Measurements from ENCODE around the gene DOCK4.
"Not testable (repeated sequence)": the region's sequence is repeated elsewhere in the genome, so short reads cannot be mapped to it uniquely, and the experiment has no call there.

DOCK4 gene

DNA sequence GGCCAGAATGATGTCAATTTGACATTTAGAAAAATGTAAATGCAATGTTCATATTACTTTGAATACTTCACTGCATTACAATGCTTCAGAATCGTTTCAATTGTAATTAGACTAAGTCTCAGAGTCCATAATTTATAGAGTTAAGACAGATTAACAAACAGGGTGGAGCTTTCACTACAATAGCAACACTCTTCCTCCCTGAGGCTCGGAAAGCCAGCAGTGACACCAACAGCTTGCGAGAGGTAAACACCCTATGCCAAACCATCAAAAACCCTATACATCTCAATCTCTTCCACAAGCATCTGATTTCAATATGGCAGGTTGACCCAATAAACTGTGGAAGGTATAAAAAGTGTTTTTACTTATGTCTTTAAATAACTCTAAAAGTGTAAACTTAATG lies 72.2 kb downstream of the DOCK4 start:
- no peak for DNase-seq (ENCODE audit: extremely low spot score)
- ChIA-PET CTCF (no interaction called here), POLR2A (interaction anchor here (0.8 kb wide), 1 partner anchor 18 kb away, joined by 3 read pairs; no protein-coding TSS in a partner anchor)
- TF ChIP-seq FOXK2 (IDR thresholded peaks at IDR 0.05): no peak
- TF ChIP-seq, protein P1, sequence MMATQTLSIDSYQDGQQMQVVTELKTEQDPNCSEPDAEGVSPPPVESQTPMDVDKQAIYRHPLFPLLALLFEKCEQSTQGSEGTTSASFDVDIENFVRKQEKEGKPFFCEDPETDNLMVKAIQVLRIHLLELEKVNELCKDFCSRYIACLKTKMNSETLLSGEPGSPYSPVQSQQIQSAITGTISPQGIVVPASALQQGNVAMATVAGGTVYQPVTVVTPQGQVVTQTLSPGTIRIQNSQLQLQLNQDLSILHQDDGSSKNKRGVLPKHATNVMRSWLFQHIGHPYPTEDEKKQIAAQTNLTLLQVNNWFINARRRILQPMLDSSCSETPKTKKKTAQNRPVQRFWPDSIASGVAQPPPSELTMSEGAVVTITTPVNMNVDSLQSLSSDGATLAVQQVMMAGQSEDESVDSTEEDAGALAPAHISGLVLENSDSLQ (IDR thresholded peaks at IDR 0.05): 0 out of 2 replicates have a peak, but pooled peaks have one; percentile 22
- TF ChIP-seq BHLHE40 (IDR thresholded peaks at IDR 0.05; ENCODE audit: borderline replicate concordance): no peak
- no peak for TF ChIP-seq SP1 (IDR thresholded peaks at IDR 0.05)
- TF ChIP-seq SUZ12 (IDR thresholded peaks at IDR 0.05): no peak

DNA sequence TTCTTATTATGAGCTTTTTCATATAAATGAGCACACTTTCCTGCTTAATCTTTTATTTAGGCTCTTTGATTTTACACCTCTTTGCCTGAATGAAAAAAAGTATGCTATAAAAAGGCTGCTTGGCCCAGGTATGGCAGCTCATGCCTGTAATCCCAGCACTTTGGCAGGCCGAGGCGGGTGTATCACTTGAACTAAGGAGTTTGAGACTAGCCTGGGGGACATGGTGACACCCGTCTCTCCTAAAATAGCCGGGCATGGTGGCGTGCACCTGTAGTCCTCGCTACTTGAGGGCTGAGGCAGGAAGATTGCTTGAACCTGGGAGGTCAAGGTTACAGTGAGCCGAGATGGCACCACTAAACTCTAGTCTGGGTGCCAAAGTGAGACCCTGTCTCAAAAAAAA lies 72.9 kb downstream of the DOCK4 start:
- DNase-seq (ENCODE audit: extremely low spot score): no peak
- POLR2A ChIA-PET: no interaction called here
- no peak for TF ChIP-seq FOXM1 (IDR thresholded peaks at IDR 0.05; ENCODE audit: borderline replicate concordance)
- TF ChIP-seq LEF1 (IDR thresholded peaks at IDR 0.05; ENCODE audit: borderline replicate concordance): no peak
- no peak for TF ChIP-seq FOXA1 (IDR thresholded peaks at IDR 0.05)
- TF ChIP-seq CTBP1 (IDR thresholded peaks at IDR 0.05; ENCODE audit: borderline replicate concordance): no peak
- TF ChIP-seq TARDBP (IDR thresholded peaks at IDR 0.05): no peak
- CTCF ChIA-PET: no interaction called here

DNA sequence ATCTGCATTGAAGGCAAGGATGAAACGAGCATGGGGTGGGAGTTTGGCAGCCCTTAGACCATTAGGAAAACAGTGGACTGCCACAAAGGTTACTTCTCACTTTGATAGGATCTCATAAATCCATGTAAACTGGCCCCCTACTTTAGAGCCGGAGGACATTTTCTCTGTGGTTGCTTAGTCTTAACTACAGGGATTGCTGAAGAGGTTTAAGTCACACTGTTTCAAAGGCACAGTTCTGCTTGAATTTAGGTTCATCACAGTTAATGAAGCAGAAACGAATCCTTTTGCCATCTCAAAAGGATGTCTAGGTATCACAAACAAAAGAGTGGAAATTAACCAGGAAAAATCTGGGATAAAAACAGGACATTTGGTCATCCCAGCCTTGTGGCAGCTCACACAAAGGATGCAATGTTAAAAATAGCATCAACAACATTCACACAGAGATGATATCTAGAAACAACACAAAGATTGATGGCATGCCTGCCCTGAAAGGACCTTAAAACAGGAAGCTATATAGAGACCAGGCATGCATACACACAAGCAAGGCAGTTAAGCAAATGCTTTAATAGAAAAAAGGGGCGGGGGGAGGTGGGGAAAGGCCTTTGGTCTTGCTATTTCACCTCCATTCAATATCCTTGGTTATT lies 74.0 kb downstream of the DOCK4 start:
- ChIA-PET POLR2A (no interaction called here), CTCF (no interaction called here)
- TF ChIP-seq BHLHE40 (IDR thresholded peaks at IDR 0.05; ENCODE audit: borderline replicate concordance) (no peak), LEF1 (IDR thresholded peaks at IDR 0.05; ENCODE audit: borderline replicate concordance) (no peak), TARDBP (IDR thresholded peaks at IDR 0.05) (no peak), ARNT (IDR thresholded peaks at IDR 0.05) (no peak), ELF4 (IDR thresholded peaks at IDR 0.05) (no peak), FOXM1 (IDR thresholded peaks at IDR 0.05; ENCODE audit: borderline replicate concordance) (no peak), NFRKB (IDR thresholded peaks at IDR 0.05) (no peak), ZNF384 (IDR thresholded peaks at IDR 0.05) (no peak), SP1 (IDR thresholded peaks at IDR 0.05) (no peak), L3MBTL2 (conservative IDR thresholded peaks at IDR 0.05) (no peak), CTBP1 (IDR thresholded peaks at IDR 0.05; ENCODE audit: borderline replicate concordance) (peak; percentile 36; the same call in 1 of the 2 replicates)
- TF ChIP-seq, protein P1 (IDR thresholded peaks at IDR 0.05): peak; percentile 26; the same call in 1 of the 2 replicates
- no peak for DNase-seq (ENCODE audit: extremely low spot score)

DNA sequence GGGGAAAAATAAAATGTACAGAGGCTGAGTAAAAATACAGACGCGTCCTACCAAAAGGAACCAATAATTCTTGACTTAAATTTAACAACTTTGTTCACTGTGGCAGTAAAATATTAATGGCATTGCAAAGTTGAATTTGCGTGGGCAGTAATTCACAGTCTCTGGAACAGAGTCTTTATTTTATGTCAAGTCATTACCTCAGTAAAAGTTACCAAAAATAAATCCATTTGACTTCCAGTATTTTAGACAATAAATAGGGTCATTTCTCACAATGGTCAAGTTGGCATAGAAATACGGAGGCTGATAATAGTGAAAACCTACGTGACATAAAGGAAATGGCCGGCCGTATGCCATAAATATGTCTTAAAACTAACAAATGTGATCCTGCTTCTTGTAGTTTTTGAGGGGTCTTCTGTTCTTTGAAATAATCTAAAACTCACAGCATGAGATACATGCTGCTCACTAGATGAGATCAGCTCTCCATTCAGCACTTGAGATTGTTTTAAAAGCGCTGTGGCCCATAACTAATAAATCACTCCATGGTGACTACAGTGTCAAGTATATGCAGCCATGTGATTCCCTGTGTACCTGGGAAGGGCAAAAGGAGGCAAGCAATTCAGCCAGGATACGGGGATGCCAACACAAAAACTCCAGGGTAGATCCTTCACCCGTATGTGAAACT lies 75.3 kb downstream of the DOCK4 start:
- ChIA-PET POLR2A (interaction anchor here (1.0 kb wide), 1 partner anchor 76 kb away, joined by 4 read pairs; the partner anchor contains the start of genes DOCK4 and ZNF277), CTCF (no interaction called here)
- DNase-seq (ENCODE audit: extremely low spot score): peak; percentile 33
- no peak for TF ChIP-seq SP1 (IDR thresholded peaks at IDR 0.05)
- TF ChIP-seq L3MBTL2 (conservative IDR thresholded peaks at IDR 0.05): 0 out of 2 replicates have a peak, but pooled peaks have one; percentile 12
- peak; percentile 90 for TF ChIP-seq CTBP1 (IDR thresholded peaks at IDR 0.05; ENCODE audit: borderline replicate concordance)
- TF ChIP-seq, protein P1 (IDR thresholded peaks at IDR 0.05): peak; percentile 96
- peak; percentile 58; the same call in 1 of the 2 replicates for TF ChIP-seq ARNT (IDR thresholded peaks at IDR 0.05)
- 0 out of 2 replicates have a peak, but pooled peaks have one; percentile 22 for TF ChIP-seq LEF1 (IDR thresholded peaks at IDR 0.05; ENCODE audit: borderline replicate concordance)

DNA sequence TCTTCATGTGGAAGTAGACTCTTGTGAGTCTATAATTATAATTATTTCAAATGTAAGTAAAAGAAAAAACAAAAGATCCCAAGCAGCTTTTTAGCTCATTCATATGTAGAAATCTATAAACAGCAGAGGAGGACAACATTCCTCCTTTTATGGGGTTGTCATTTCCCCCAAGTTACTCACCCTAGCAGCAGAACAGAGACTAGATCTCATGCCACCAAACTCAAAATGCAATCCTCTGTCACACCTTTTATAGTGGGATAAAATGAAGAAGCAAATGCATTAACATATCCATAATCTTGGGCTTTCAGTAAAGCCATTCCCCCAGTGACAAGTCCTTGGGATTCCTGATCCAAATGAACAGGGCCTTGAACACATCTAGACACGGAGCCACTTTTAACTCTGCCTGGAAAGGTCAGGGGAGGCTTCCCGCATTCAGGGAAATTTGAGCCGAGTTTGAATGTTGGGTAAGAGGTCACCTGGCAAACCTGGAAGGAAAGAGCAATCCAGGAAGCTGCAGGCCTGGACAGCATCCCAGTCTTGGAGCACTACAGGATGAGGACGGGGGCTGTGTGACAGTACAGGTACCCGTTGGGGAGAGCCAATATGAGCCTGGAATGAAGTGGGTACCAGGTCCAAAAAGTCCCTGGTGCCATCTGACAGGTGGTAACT lies 76.4 kb downstream of the DOCK4 start:
- no peak for DNase-seq (ENCODE audit: extremely low spot score)
- ChIA-PET POLR2A (no interaction called here), CTCF (no interaction called here)
- TF ChIP-seq HDGF (IDR thresholded peaks at IDR 0.05; ENCODE audit: borderline replicate concordance): no peak
- TF ChIP-seq CTBP1 (IDR thresholded peaks at IDR 0.05; ENCODE audit: borderline replicate concordance): no peak
- TF ChIP-seq FOXA1 (IDR thresholded peaks at IDR 0.05): no peak
- TF ChIP-seq LEF1 (IDR thresholded peaks at IDR 0.05; ENCODE audit: borderline replicate concordance): no peak
- no peak for TF ChIP-seq ARNT (IDR thresholded peaks at IDR 0.05)
- no peak for TF ChIP-seq NFRKB (IDR thresholded peaks at IDR 0.05)
- no peak for TF ChIP-seq FOXM1 (IDR thresholded peaks at IDR 0.05; ENCODE audit: borderline replicate concordance)
- TF ChIP-seq BHLHE40 (IDR thresholded peaks at IDR 0.05; ENCODE audit: borderline replicate concordance): no peak
- no peak for TF ChIP-seq TARDBP (IDR thresholded peaks at IDR 0.05)
- no peak for TF ChIP-seq L3MBTL2 (conservative IDR thresholded peaks at IDR 0.05)

DNA sequence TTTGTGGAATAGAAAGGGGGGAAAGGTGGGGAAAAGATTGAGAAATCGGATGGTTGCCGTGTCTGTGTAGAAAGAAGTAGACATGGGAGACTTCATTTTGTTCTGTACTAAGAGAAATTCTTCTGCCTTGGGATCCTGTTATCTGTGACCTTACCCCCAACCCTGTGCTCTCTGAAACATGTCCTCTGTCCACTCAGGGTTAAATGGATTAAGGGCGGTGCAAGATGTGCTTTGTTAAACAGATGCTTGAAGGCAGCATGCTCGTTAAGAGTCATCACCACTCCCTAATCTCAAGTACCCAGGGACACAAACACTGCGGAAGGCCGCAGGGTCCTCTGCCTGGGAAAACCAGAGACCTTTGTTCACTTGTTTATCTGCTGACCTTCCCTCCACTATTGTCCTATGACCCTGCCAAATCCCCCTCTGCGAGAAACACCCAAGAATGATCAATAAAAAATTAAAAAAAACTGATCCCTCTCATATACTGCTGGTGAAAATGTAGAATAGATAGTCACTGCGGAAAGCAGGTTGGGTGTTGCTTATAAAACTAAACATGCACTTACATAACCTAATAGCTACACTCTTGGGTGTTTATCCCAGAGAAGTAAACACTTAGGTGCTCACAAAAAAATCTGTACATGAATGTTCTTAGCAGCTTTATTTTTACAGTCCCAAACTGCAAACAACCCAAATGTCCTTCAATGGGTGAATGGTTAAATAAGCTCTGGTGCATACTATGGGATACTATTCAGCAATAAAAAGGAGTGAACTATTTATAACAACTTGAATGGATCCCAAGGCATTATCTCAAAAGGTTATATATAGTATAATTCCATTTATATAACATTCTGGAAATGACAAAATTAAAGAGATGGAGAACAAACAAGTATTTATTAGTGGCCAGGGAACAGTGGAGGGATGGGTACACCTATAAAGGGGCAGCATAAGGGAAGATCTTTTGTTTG lies 77.5 kb downstream of the DOCK4 start:
- DNase-seq (ENCODE audit: extremely low spot score); CTCF ChIA-PET; POLR2A ChIA-PET: not testable (repeated sequence)

DNA sequence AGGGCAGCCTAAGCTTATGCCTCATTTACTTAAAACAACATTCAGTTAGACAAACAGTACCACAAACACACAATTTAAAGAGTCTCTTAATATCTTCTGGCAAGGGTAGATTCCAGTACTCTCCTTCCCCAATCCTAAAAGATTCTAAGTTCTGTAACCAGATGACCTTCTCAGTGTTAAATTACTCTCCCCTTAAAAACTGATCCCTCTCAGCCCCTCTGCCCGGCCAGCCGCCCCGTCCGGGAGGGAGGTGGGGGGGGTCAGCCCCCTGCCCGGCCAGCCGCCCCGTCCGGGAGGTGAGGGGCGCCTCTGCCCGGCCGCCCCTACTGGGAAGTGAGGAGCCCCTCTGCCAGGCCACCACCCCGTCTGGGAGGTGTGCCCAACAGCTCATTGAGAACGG lies 78.2 kb downstream of the DOCK4 start:
- POLR2A ChIA-PET; DNase-seq (ENCODE audit: extremely low spot score); CTCF ChIA-PET: not testable (repeated sequence)
